Omental fat pad (tissue), 4 donors: Measurements from ENCODE around the gene RALGAPA1. TPM values are rescaled to one million over a fixed set of nuclear protein-coding genes. Genes with fewer than 3 reads are reported as not detected.

Experiments used
- ATAC-seq: fragments of 150-250 bp; one replicate; pipeline ENCODE4 v1.9.1; 2016; ENCODE audit warnings: mild to moderate bottlenecking, moderate library complexity; ENCODE audit not compliant: low FRiP score
- DNase-seq: peaks from one replicate; pipeline ENCODE4 v3.0.0-alpha.2; 2019; ENCODE audit warnings: low spot score
- total RNA-seq, 4 donors: library from RNA; depleted of rRNA; stranded (reverse); fragments of >200 nt; gene quantifications; one replicate each; pipeline ENCODE4 v1.1.0, GENCODE V29; 2016
- TF ChIP-seq, protein P1 (sequence below), 3 donors: fragments of 450-650 bp; IDR thresholded peaks; one replicate each; pipeline ENCODE4 v1.5.1; 2016 to 2017; ENCODE audit warnings: antibody characterized with exemption in 3 of 3, mild to moderate bottlenecking in 3 of 3, moderate library complexity in 2 of 3

RALGAPA1 gene
- total RNA-seq, 4 donors from 2014 or later: 43.5 to 79.0 (median 54.9) TPM

DNA sequence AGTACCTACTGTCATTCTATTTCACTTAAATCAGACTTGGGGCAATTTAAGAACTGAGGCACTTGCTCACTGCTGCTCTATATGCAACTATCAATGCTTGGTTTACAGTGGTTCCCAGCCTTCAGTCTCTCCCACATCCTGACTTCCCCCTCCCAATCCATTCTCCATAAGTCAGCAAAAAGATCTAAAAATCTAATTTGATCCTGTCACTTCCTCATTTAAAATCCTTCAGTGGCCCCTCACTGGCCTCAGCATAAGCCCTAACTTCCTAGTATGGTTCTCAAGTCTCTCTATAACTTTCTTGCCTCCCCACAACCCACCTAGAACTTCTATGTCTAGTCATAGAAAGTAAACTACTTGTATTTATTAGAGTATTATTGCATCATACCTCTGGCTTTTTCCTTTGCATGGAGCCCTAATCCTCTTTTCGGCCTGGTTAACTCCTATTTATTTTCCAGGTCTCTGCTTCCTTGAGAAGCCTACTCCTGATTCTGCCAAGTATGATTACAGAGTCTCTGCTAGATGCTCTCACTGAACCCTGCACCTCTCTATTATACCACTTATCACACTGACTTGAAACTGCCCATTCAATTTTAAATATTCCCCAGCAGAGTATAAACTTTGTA, 130.6 kb downstream of the RALGAPA1 start:
- TF ChIP-seq, protein P1, sequence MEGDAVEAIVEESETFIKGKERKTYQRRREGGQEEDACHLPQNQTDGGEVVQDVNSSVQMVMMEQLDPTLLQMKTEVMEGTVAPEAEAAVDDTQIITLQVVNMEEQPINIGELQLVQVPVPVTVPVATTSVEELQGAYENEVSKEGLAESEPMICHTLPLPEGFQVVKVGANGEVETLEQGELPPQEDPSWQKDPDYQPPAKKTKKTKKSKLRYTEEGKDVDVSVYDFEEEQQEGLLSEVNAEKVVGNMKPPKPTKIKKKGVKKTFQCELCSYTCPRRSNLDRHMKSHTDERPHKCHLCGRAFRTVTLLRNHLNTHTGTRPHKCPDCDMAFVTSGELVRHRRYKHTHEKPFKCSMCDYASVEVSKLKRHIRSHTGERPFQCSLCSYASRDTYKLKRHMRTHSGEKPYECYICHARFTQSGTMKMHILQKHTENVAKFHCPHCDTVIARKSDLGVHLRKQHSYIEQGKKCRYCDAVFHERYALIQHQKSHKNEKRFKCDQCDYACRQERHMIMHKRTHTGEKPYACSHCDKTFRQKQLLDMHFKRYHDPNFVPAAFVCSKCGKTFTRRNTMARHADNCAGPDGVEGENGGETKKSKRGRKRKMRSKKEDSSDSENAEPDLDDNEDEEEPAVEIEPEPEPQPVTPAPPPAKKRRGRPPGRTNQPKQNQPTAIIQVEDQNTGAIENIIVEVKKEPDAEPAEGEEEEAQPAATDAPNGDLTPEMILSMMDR (IDR thresholded peaks at IDR 0.05): no peak
- ATAC-seq (no peak), DNase-seq (no peak)

DNA sequence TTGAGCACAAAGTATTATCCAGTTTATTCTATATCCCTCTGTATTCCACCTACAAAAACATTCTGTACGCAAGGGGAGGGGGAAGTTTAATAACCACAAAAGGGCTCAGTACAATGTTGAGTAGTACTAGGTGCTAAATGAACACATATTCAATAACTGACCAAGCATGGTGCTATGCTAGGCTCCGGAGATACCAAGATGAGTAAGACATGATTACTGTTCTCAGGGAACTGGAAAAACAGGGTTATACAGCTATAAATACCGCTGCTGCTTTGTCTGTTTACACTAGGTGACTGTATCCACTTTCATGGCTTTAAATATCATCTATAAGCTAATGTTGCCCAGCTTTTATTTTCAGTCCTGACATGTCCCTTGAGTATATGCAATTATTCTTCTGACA, 139.3 kb downstream of the RALGAPA1 start:
- TF ChIP-seq, protein P1 (IDR thresholded peaks at IDR 0.05): no peak
- ATAC-seq: no peak
- DNase-seq: no peak

DNA sequence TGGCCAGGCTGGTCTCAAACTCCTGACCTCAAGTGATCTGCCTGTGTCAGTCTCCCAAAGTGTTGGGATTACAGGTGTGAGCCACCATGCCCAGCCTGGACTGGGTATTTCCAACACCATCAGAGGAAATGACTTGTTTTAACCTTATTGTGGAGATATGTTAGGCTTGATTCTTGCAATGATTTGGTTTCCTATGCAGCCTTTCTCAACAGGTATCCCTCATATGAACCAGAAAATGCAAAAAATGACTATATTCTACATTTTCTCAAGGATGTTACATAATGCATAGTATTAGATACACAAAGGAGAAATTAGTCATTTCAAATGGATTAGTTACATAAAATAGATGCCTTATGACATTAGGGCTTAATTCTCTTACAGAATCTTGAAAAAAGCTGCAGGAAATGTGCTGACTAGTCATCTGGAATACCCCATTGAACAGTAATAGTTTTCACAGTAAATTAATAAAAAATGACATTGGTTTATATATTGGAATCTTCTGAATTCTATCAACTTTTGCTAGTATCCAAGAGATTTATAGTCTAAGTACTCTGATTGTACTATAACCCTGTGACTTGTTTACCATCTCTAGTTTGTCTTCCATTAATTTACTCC, 142.6 kb downstream of the RALGAPA1 start:
- ATAC-seq (no peak), DNase-seq (no peak)
- TF ChIP-seq, protein P1 (IDR thresholded peaks at IDR 0.05): no peak

DNA sequence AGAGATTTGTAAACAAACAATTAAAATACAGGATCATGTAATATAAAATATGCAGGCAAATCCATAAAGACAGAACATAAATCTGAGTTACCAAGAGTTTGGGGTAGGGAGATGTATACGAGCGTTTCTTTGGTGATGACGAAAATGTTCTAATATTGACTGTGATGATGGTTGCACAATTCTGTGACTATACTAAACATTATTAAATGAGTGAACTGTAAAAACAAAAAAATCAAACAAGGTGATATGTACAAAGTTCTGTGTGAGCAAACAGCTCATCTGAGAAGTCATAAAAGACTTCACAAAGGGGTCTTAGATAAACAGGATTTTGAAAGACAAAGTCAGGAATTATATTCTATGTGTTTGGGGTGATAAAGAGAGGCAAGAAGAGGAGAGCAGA, 147.2 kb downstream of the RALGAPA1 start:
- TF ChIP-seq, protein P1 (IDR thresholded peaks at IDR 0.05): no peak
- no peak for DNase-seq
- no peak for ATAC-seq

DNA sequence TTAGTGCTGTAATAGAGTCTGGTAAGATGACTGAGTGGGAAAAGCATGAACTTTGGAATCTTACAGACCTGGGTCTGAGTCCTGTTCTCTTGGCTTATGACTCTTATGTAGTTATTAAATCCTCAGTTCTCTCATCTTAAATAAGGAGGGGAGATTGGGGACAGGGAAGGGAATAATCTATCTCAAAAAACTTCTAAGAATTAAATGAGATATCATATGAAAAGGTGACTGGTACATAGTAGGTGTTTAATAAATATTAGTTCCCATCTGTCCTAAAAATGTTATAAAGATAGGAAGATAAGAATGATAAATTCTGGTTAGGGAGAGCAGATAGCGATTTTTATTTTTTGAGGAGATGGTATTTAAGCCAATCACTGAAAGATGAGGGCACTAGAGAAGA, 156.1 kb downstream of the RALGAPA1 start:
- ATAC-seq: no peak
- TF ChIP-seq, protein P1 (IDR thresholded peaks at IDR 0.05): no peak
- DNase-seq: no peak

DNA sequence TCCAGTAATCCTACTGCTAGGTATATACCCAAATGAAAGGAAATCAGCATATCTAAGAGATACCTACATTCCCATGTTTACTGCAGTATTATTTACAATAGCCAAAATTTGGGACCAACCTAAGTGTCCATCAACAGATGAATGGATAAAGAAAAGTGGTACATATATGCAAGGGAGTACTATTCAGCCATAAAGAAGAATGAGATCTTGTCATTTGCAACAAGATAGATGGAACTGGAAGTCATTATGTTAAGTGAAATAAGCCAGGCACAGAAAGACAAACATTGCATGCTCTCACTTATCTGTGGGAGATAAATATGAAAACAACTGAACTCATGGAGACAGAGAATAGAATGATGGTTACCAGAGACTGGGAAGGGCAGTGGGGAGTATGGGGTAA, 165.6 kb downstream of the RALGAPA1 start:
- TF ChIP-seq, protein P1 (IDR thresholded peaks at IDR 0.05): no peak
- ATAC-seq (no peak), DNase-seq (no peak)

DNA sequence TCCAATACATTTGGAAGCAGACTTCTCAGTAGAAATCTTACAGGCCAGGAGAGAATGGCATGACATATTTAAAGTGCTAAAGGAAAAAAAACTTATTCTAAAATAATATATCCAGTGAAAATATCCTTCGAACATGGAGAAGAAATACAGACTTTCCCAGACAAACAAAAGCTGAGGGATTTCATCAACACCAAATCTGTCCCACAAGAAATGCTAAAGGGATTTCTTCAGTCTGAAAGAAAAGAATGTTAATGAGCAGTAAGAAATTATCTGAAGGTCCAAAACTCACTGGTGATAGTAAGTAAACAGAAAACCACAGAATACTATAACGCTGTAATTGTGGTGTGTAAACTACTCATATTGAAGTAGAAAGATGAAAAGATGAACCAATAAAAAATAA, 171.2 kb downstream of the RALGAPA1 start:
- TF ChIP-seq, protein P1 (IDR thresholded peaks at IDR 0.05): no peak
- DNase-seq (no peak), ATAC-seq (no peak)
